ENCODE results near the gene PPOX. TPM values are rescaled to one million over a fixed set of nuclear protein-coding genes. Genes with fewer than 3 reads are reported as not detected.

Gene PPOX
- total RNA-seq, 2 experiments from 2014 or later: 24.9 to 26.0 TPM

- H3K4me3 Mint-ChIP-seq: no peak overlapping the region
- intact Hi-C loops (cut with micrococcal nuclease): loop anchor here (1.0 to 10.0 kb wide), 9 partner anchors 12 to 297 kb away; partner anchors contain the start of genes ARHGAP30, NDUFS2, PPOX and UFC1
- no peaks in the 10 kb centered on the region for H3K27me3 Mint-ChIP-seq (ENCODE audit: low read depth)
- peaks cover 34% of the 10 kb centered on the region for H3K36me3 Mint-ChIP-seq (ENCODE audit: low read depth)
- H3K9me3 Mint-ChIP-seq: no peaks in the 10 kb centered on the region
- DNase-seq: peak; percentile 43
- peaks cover 51% of the 10 kb centered on the region for H3K4me1 Mint-ChIP-seq (ENCODE audit: low read depth)
- no peak overlapping the region for H3K27ac Mint-ChIP-seq
- CTCF ChIA-PET: interaction anchor here (0.6 to 2.4 kb wide), 7 partner anchors 9 to 295 kb away, joined by 3 to 11 read pairs (median 4); partner anchors contain the start of gene PPOX
Observed at GRCh38 chr1:161131523-161132409, 34.5 kb upstream of the PPOX start.

- H3K4me3 Mint-ChIP-seq: no peak within 1 kb of the TSS
- H3K36me3 Mint-ChIP-seq (ENCODE audit: low read depth): peaks cover 27% of the 10 kb centered on the region
- peak; percentile 95 for DNase-seq
- H3K27ac Mint-ChIP-seq: no peak within 1 kb of the TSS
- intact Hi-C loops (cut with micrococcal nuclease): loop anchor here (1.0 to 10.0 kb wide), 9 partner anchors 13 to 298 kb away; partner anchors contain the start of genes ARHGAP30, NDUFS2, PPOX and UFC1
- H3K27me3 Mint-ChIP-seq (ENCODE audit: low read depth): no peaks in the 10 kb centered on the region
- H3K9me3 Mint-ChIP-seq: no peaks in the 10 kb centered on the region
- peaks cover 44% of the 10 kb centered on the region for H3K4me1 Mint-ChIP-seq (ENCODE audit: low read depth)
- CTCF ChIA-PET: interaction anchor here (0.6 to 2.4 kb wide), 7 partner anchors 9 to 91 kb away, joined by 3 to 11 read pairs (median 4); partner anchors contain the start of gene PPOX
Observed at GRCh38 chr1:161132410-161133219, 33.6 kb upstream of the PPOX start, which contains the start of gene DEDD. TSS of gene DEDD (minus strand) at chr1:161132667. CDS start at chr1:161124462, 8,205 bp downstream.

DNA sequence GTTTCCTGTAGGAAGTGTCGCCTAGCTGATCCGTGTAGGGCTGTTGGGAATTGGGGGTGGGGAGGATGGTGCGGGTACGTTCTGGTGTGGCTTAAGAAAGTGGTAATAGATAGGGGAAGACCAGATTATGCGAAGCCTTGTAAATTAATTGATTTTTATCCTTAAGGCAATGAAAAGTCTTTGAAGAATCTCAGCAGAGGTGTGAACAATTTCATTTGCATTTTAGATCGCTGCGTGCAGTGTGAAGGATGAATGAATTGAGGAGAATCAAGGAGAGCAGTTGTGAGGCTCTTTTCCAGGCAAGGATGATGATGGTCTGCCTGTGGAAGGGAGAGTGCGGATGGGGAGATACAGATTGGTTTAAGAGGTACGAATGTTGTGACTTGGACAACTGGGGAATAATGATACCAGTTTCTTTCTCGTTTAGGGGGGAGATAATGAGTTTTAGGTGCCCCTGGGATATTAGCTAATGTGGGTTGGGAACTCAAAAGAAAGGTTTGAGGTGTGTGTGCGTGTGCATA lies 32.9 kb upstream of the PPOX start:
- Mint-ChIP-seq H3K27ac (no peak overlapping the region), H3K9me3 (no peaks in the 10 kb centered on the region), H3K36me3 (ENCODE audit: low read depth) (peaks cover 22% of the 10 kb centered on the region), H3K4me3 (no peak overlapping the region), H3K27me3 (ENCODE audit: low read depth) (no peaks in the 10 kb centered on the region), H3K4me1 (ENCODE audit: low read depth) (peaks cover 37% of the 10 kb centered on the region)
- intact Hi-C loops (cut with micrococcal nuclease): loop anchor here (2.0 to 10.0 kb wide), 2 partner anchors 52 to 298 kb away; no protein-coding TSS in a partner anchor
- CTCF ChIA-PET: interaction anchor here (0.8 to 2.4 kb wide), 6 partner anchors 8 to 91 kb away, joined by 3 to 11 read pairs (median 6); partner anchors contain the start of gene PPOX
- no peak for DNase-seq

- Mint-ChIP-seq H3K4me1 (ENCODE audit: low read depth) (peaks cover 4% of the 10 kb centered on the region), H3K27me3 (ENCODE audit: low read depth) (no peaks in the 10 kb centered on the region), H3K4me3 (no peak overlapping the region), H3K36me3 (ENCODE audit: low read depth) (peaks cover 2% of the 10 kb centered on the region), H3K27ac (no peak overlapping the region), H3K9me3 (no peaks in the 10 kb centered on the region)
- CTCF ChIA-PET: interaction anchor here (0.7 to 7.8 kb wide), 14 partner anchors 10 to 303 kb away, joined by 3 to 45 read pairs (median 6); partner anchors contain the start of genes ARHGAP30 and KLHDC9
- DNase-seq: no peak
- intact Hi-C loops (cut with micrococcal nuclease): loop anchor here (2.0 to 10.0 kb wide), 2 partner anchors 39 to 303 kb away; partner anchors contain the start of gene KLHDC9
Observed at GRCh38 chr1:161137881-161138280, 28.3 kb upstream of the PPOX start.

GRCh38 chr1:161138431-161138830 lies 27.8 kb upstream of the PPOX start:
- H3K36me3 Mint-ChIP-seq (ENCODE audit: low read depth): peaks cover 2% of the 10 kb centered on the region
- no peak overlapping the region for H3K4me3 Mint-ChIP-seq
- intact Hi-C loops (cut with micrococcal nuclease): loop anchor here (2.0 to 10.0 kb wide), 2 partner anchors 40 to 304 kb away; partner anchors contain the start of gene KLHDC9
- no peak overlapping the region for H3K27ac Mint-ChIP-seq
- DNase-seq: no peak
- no peaks in the 10 kb centered on the region for H3K9me3 Mint-ChIP-seq
- peaks cover 4% of the 10 kb centered on the region for H3K4me1 Mint-ChIP-seq (ENCODE audit: low read depth)
- CTCF ChIA-PET: interaction anchor here (0.6 to 7.8 kb wide), 16 partner anchors 9 to 304 kb away, joined by 3 to 45 read pairs (median 4); partner anchors contain the start of genes ARHGAP30 and KLHDC9
- H3K27me3 Mint-ChIP-seq (ENCODE audit: low read depth): no peaks in the 10 kb centered on the region

GRCh38 chr1:161139766-161140165 lies 26.5 kb upstream of the PPOX start:
- CTCF ChIA-PET: interaction anchor here (0.5 to 7.8 kb wide), 8 partner anchors 8 to 143 kb away, joined by 3 to 45 read pairs (median 6); partner anchors contain the start of gene ARHGAP30
- Mint-ChIP-seq H3K9me3 (no peaks in the 10 kb centered on the region), H3K4me3 (no peak overlapping the region), H3K4me1 (ENCODE audit: low read depth) (peaks cover 4% of the 10 kb centered on the region), H3K27me3 (ENCODE audit: low read depth) (no peaks in the 10 kb centered on the region), H3K27ac (no peak overlapping the region), H3K36me3 (ENCODE audit: low read depth) (peaks cover 2% of the 10 kb centered on the region)
- intact Hi-C loops (cut with micrococcal nuclease): loop anchor here (1.0 to 10.0 kb wide), 4 partner anchors 41 to 305 kb away; partner anchors contain the start of gene KLHDC9
- DNase-seq: peak; percentile 71

- H3K4me1 Mint-ChIP-seq (ENCODE audit: low read depth): peaks cover 4% of the 10 kb centered on the region
- no peaks in the 10 kb centered on the region for H3K9me3 Mint-ChIP-seq
- CTCF ChIA-PET: interaction anchor here (0.7 to 7.8 kb wide), 11 partner anchors 8 to 187 kb away, joined by 3 to 45 read pairs (median 4); partner anchors contain the start of genes DEDD and PPOX
- DNase-seq: no peak
- H3K27me3 Mint-ChIP-seq (ENCODE audit: low read depth): no peaks in the 10 kb centered on the region
- no peak overlapping the region for H3K27ac Mint-ChIP-seq
- no peak overlapping the region for H3K4me3 Mint-ChIP-seq
- intact Hi-C loops (cut with micrococcal nuclease): no loop called here
- H3K36me3 Mint-ChIP-seq (ENCODE audit: low read depth): no peaks in the 10 kb centered on the region
Observed at GRCh38 chr1:161140755-161141400, 25.3 kb upstream of the PPOX start.

- no peak for DNase-seq
- intact Hi-C loops (cut with micrococcal nuclease): no loop called here
- no peak overlapping the region for H3K27ac Mint-ChIP-seq
- H3K9me3 Mint-ChIP-seq: no peaks in the 10 kb centered on the region
- no peaks in the 10 kb centered on the region for H3K36me3 Mint-ChIP-seq (ENCODE audit: low read depth)
- H3K4me3 Mint-ChIP-seq: no peak overlapping the region
- CTCF ChIA-PET: interaction anchor here (0.9 kb wide), 1 partner anchor 10 kb away, joined by 3 read pairs; no protein-coding TSS in a partner anchor
- H3K27me3 Mint-ChIP-seq (ENCODE audit: low read depth): no peaks in the 10 kb centered on the region
- no peaks in the 10 kb centered on the region for H3K4me1 Mint-ChIP-seq (ENCODE audit: low read depth)
Observed at GRCh38 chr1:161145832-161146231, 20.4 kb upstream of the PPOX start.

- intact Hi-C loops (cut with micrococcal nuclease): loop anchor here (1.0 kb wide), 5 partner anchors 21 to 107 kb away; partner anchors contain the start of gene DEDD
- H3K4me1 Mint-ChIP-seq (ENCODE audit: low read depth): peaks cover 16% of the 10 kb centered on the region
- H3K27me3 Mint-ChIP-seq (ENCODE audit: low read depth): no peaks in the 10 kb centered on the region
- peak overlapping the region; percentile 95 for H3K4me3 Mint-ChIP-seq
- H3K9me3 Mint-ChIP-seq: no peaks in the 10 kb centered on the region
- peak overlapping the region; percentile 81 for H3K27ac Mint-ChIP-seq
- DNase-seq: no peak
- H3K36me3 Mint-ChIP-seq (ENCODE audit: low read depth): peaks cover 3% of the 10 kb centered on the region
- CTCF ChIA-PET: interaction anchor here (1.3 to 2.5 kb wide), 3 partner anchors 12 to 49 kb away, joined by 3 to 22 read pairs (median 3); partner anchors contain the start of genes NDUFS2 and PPOX
Observed at GRCh38 chr1:161153176-161153575, 13.1 kb upstream of the PPOX start.

- DNase-seq: peak; percentile 88
- no peaks in the 10 kb centered on the region for H3K9me3 Mint-ChIP-seq
- peak within 1 kb of the TSS; percentile 99 for H3K27ac Mint-ChIP-seq
- CTCF ChIA-PET: interaction anchor here (1.3 to 2.5 kb wide), 2 partner anchors 12 to 49 kb away, joined by 3 to 22 read pairs; partner anchors contain the start of genes NDUFS2 and PPOX
- H3K4me1 Mint-ChIP-seq (ENCODE audit: low read depth): peaks cover 22% of the 10 kb centered on the region
- intact Hi-C loops (cut with micrococcal nuclease): loop anchor here (1.0 kb wide), 5 partner anchors 22 to 108 kb away; partner anchors contain the start of gene DEDD
- peaks cover 3% of the 10 kb centered on the region for H3K36me3 Mint-ChIP-seq (ENCODE audit: low read depth)
- peak within 1 kb of the TSS; percentile 95 for H3K4me3 Mint-ChIP-seq
- H3K27me3 Mint-ChIP-seq (ENCODE audit: low read depth): no peaks in the 10 kb centered on the region
Observed at GRCh38 chr1:161153682-161154337, 12.4 kb upstream of the PPOX start, which contains the start of gene UFC1. TSS of gene UFC1 (plus strand) at chr1:161153978. CDS start at chr1:161153998, 20 bp downstream.
